PC-9 (cell line): ENCODE measurements around the gene ABCC2. TPM values are rescaled to one million over a fixed set of nuclear protein-coding genes. Genes with fewer than 3 reads are reported as not detected.

Experiments
- BruUV-seq: library from RNA; stranded (reverse); fragments of 400-500 nt; replicated peaks from 2 replicates; lab custom pipeline; 2021; lab: Mats Ljungman, UMichigan
- CTCF ChIA-PET: fragments of 300-600 bp; sonication (Branson Sonifier 250); formaldehyde crosslinking; loops from one replicate; lab custom pipeline; 2022; ENCODE audit warnings: antibody characterized with exemption; lab: Charles Lee
- POLR2A ChIA-PET: fragments of 300-600 bp; sonication (Branson Sonifier 250); formaldehyde crosslinking; loops from one replicate; lab custom pipeline; 2022; ENCODE audit warnings: antibody characterized with exemption; ENCODE audit not compliant: unreplicated experiment; lab: Charles Lee
- DNase-seq, 2 experiments: peaks; one replicate each; pipeline versions ENCODE4 v3.0.0 to v3.0.0-alpha.2; 2015 to 2022; ENCODE audit warnings: mixed read lengths in 1 of 2
- H2AFZ ChIP-seq: fragments of 200-600 bp; sonication (generic); 2 replicates; pipeline ENCODE4 v1.8.1; 2017; ENCODE audit warnings: antibody characterized with exemption
- H3F3A ChIP-seq: fragments of 200-600 bp; sonication (generic); 2 replicates; pipeline ENCODE4 v1.8.1; 2017; ENCODE audit warnings: antibody characterized with exemption, mild to moderate bottlenecking, low read depth; ENCODE audit not compliant: insufficient read depth
- H3K27ac ChIP-seq: fragments of 200-600 bp; sonication (generic); 2 replicates; pipeline ENCODE4 v1.6.1; 2016; ENCODE audit warnings: mixed run types
- H3K27me3 ChIP-seq: fragments of 200-600 bp; sonication (generic); 2 replicates; pipeline ENCODE4 v1.6.1; 2016; ENCODE audit warnings: low read depth, mixed run types; ENCODE audit not compliant: insufficient read depth
- H3K36me3 ChIP-seq: fragments of 200-600 bp; sonication (generic); 2 replicates; pipeline ENCODE4 v1.6.1; 2016; ENCODE audit warnings: low read depth, mixed run types
- H3K4me1 ChIP-seq: fragments of 200-600 bp; sonication (generic); replicated peaks from 2 replicates; pipeline ENCODE4 v1.6.1; 2016; ENCODE audit warnings: mixed run types; ENCODE audit not compliant: insufficient read depth
- H3K4me2 ChIP-seq: fragments of 200-600 bp; sonication (generic); 2 replicates; pipeline ENCODE4 v1.6.1; 2017; ENCODE audit warnings: mixed run types
- H3K4me3 ChIP-seq: fragments of 200-600 bp; sonication (generic); 2 replicates; pipeline ENCODE4 v1.6.1; 2016; ENCODE audit warnings: mixed run types
- H3K79me2 ChIP-seq: fragments of 200-600 bp; sonication (generic); 2 replicates; pipeline ENCODE4 v1.6.1; 2017; ENCODE audit warnings: low read depth, mixed run types
- H3K9me2 ChIP-seq: fragments of 200-600 bp; sonication (generic); 2 replicates; pipeline ENCODE4 v1.8.1; 2017; ENCODE audit warnings: mild to moderate bottlenecking; ENCODE audit not compliant: insufficient read depth
- H3K9me3 ChIP-seq: fragments of 200-600 bp; sonication (generic); 2 replicates; pipeline ENCODE4 v1.8.1; 2016; ENCODE audit warnings: low read depth; ENCODE audit not compliant: insufficient read depth
- H4K20me1 ChIP-seq: fragments of 200-600 bp; sonication (generic); 2 replicates; pipeline ENCODE4 v1.8.1; 2017; ENCODE audit not compliant: insufficient read depth
- CTCF ChIP-seq: fragments of 200-600 bp; sonication (generic); conservative IDR thresholded peaks from 2 replicates; pipeline ENCODE4 v1.6.1; 2017; ENCODE audit warnings: mixed run types, antibody characterized with exemption, mild to moderate bottlenecking, moderate library complexity
- EZH2 ChIP-seq: fragments of 200-600 bp; sonication (generic); IDR thresholded peaks from 2 replicates; pipeline ENCODE4 v1.8.0; 2017; ENCODE audit warnings: antibody characterized with exemption, low read depth
- intact Hi-C: fragments of 100-400 bp; cut with micrococcal nuclease; formaldehyde crosslinking; loops from one replicate; pipeline ENCODE4 v1.10.0; 2022; ENCODE audit not compliant: unreplicated experiment
- total RNA-seq: library from RNA; stranded (reverse); gene quantifications from 2 replicates; pipeline ENCODE4 v1.2.3, GENCODE V29; 2021

The ABCC2 gene
- total RNA-seq, 1 experiment from 2014 or later = 174 TPM

GRCh38 chr10:99758211-99758891, 24.1 kb upstream of the ABCC2 start:
- H3K4me1 ChIP-seq = no peaks in the 10 kb centered on the region
- H3K4me3 ChIP-seq = no peak overlapping the region
- no peaks in the 10 kb centered on the region for H3K9me2 ChIP-seq
- peaks cover 5% of the 10 kb centered on the region; the same call in 1 of the 2 replicates for H3K36me3 ChIP-seq
- H3K4me2 ChIP-seq = no peak overlapping the region
- no peak overlapping the region for H2AFZ ChIP-seq
- no peak for TF ChIP-seq EZH2
- TF ChIP-seq CTCF = no peak
- H4K20me1 ChIP-seq = no peaks in the 10 kb centered on the region
- ChIA-PET CTCF (no interaction called here), POLR2A (no interaction called here)
- no TSS peak for BruUV-seq
- no peak for DNase-seq
- intact Hi-C loops = no loop called here
- H3K27me3 ChIP-seq = no peaks in the 10 kb centered on the region
- no peaks in the 10 kb centered on the region for H3K79me2 ChIP-seq
- no peak overlapping the region for H3K27ac ChIP-seq
- H3F3A ChIP-seq = no peaks in the 10 kb centered on the region
- no peaks in the 10 kb centered on the region for H3K9me3 ChIP-seq

- H4K20me1 ChIP-seq = no peaks in the 10 kb centered on the region
- no peaks in the 10 kb centered on the region for H3K79me2 ChIP-seq
- H3K9me2 ChIP-seq = no peaks in the 10 kb centered on the region
- H3K4me3 ChIP-seq = no peak overlapping the region
- H3F3A ChIP-seq = no peaks in the 10 kb centered on the region
- ChIA-PET CTCF (no interaction called here), POLR2A (no interaction called here)
- intact Hi-C loops = no loop called here
- BruUV-seq = no TSS peak
- H3K4me1 ChIP-seq = no peaks in the 10 kb centered on the region
- H3K4me2 ChIP-seq = no peak overlapping the region
- peaks cover 5% of the 10 kb centered on the region; the same call in 1 of the 2 replicates for H3K36me3 ChIP-seq
- H3K9me3 ChIP-seq = no peaks in the 10 kb centered on the region
- H3K27ac ChIP-seq = no peak overlapping the region
- TF ChIP-seq EZH2 (no peak), CTCF (no peak)
- no peaks in the 10 kb centered on the region for H3K27me3 ChIP-seq
- no peak overlapping the region for H2AFZ ChIP-seq
- DNase-seq = no peak
Observed at GRCh38 chr10:99760321-99760720, 22.1 kb upstream of the ABCC2 start.

GRCh38 chr10:99761365-99761764, 21.1 kb upstream of the ABCC2 start:
- Histone ChIP-seq H3K79me2 (no peaks in the 10 kb centered on the region), H3K27me3 (no peaks in the 10 kb centered on the region), H3K27ac (no peak overlapping the region), H3K4me2 (no peak overlapping the region), H3K4me3 (no peak overlapping the region), H3F3A (no peaks in the 10 kb centered on the region), H3K4me1 (no peaks in the 10 kb centered on the region), H3K9me3 (no peaks in the 10 kb centered on the region), H3K36me3 (no peaks in the 10 kb centered on the region), H3K9me2 (no peaks in the 10 kb centered on the region), H4K20me1 (no peaks in the 10 kb centered on the region), H2AFZ (no peak overlapping the region)
- BruUV-seq = no TSS peak
- no peak for DNase-seq
- ChIA-PET CTCF (no interaction called here), POLR2A (no interaction called here)
- TF ChIP-seq CTCF = no peak
- no peak for TF ChIP-seq EZH2
- intact Hi-C loops = no loop called here
